ENCODE measurements around the gene C16orf54. TPM values are rescaled to one million over a fixed set of nuclear protein-coding genes. Genes with fewer than 3 reads are reported as not detected.
"Not testable (repeated sequence)": the region's sequence is repeated elsewhere in the genome, so short reads cannot be mapped to it uniquely, and the experiment has no call there.

Gene C16orf54
- total RNA-seq, 1 donor = not detected

- no peak overlapping the region for H3K4me3 ChIP-seq (ENCODE audit: low read depth, low read length)
- TF ChIP-seq CTCF (IDR thresholded peaks at IDR 0.05; ENCODE audit: insufficient read depth, low read length) = no peak
- no peak for DNase-seq (ENCODE audit: low read depth)
These were observed 9.0 kb downstream of the C16orf54 start for GRCh38 chr16:29736764-29737163.

- no peak for DNase-seq (ENCODE audit: low read depth)
- peak; percentile 22 for TF ChIP-seq CTCF (IDR thresholded peaks at IDR 0.05; ENCODE audit: insufficient read depth, low read length)
- no peak overlapping the region for H3K4me3 ChIP-seq (ENCODE audit: low read depth, low read length)
These were observed 9.7 kb downstream of the C16orf54 start for GRCh38 chr16:29736112-29736511.

- DNase-seq (ENCODE audit: low read depth) = no peak
- H3K4me3 ChIP-seq (ENCODE audit: low read depth, low read length) = no peak overlapping the region
These were observed 11.0 kb downstream of the C16orf54 start for GRCh38 chr16:29734786-29735185.

GRCh38 chr16:29731768-29732601 lies 13.8 kb downstream of the C16orf54 start:
- not testable (repeated sequence) for DNase-seq (ENCODE audit: low read depth); H3K4me3 ChIP-seq (ENCODE audit: low read depth, low read length)

More at GRCh38 chr16:29734786-29735185, 11.0 kb downstream of the C16orf54 start:
- TF ChIP-seq CTCF (IDR thresholded peaks at IDR 0.05; ENCODE audit: insufficient read depth, low read length) = no peak

GRCh38 chr16:29730649-29731048 lies 15.1 kb downstream of the C16orf54 start:
- DNase-seq (ENCODE audit: low read depth) = no peak
- TF ChIP-seq CTCF (IDR thresholded peaks at IDR 0.05; ENCODE audit: insufficient read depth, low read length) = no peak
- H3K4me3 ChIP-seq (ENCODE audit: low read depth, low read length) = no peak overlapping the region

- DNase-seq (ENCODE audit: low read depth) = peak; percentile 55
- H3K4me3 ChIP-seq (ENCODE audit: low read depth, low read length) = no peak overlapping the region
- peak; percentile 69 for TF ChIP-seq CTCF (IDR thresholded peaks at IDR 0.05; ENCODE audit: insufficient read depth, low read length)
These were observed 16.7 kb downstream of the C16orf54 start for GRCh38 chr16:29729116-29729521.

GRCh38 chr16:29727452-29727851 lies 18.3 kb downstream of the C16orf54 start:
- no peak for TF ChIP-seq CTCF (IDR thresholded peaks at IDR 0.05; ENCODE audit: insufficient read depth, low read length)
- H3K4me3 ChIP-seq (ENCODE audit: low read depth, low read length) = no peak overlapping the region
- DNase-seq (ENCODE audit: low read depth) = no peak

Measured in fibroblast of the aortic adventitia (primary cell).